ENCODE results near the gene LRMDA.
"Not testable (repeated sequence)": the region's sequence is repeated elsewhere in the genome, so short reads cannot be mapped to it uniquely, and the experiment has no call there.

The LRMDA gene

GRCh38 chr10:76043261-76043660 lies 611.8 kb downstream of the LRMDA start:
- DNase-seq (ENCODE audit: low read depth, low spot score), result no peak

GRCh38 chr10:76044751-76045150 lies 613.3 kb downstream of the LRMDA start:
- no peak for DNase-seq (ENCODE audit: low read depth, low spot score)

GRCh38 chr10:76045174-76045573 lies 613.8 kb downstream of the LRMDA start:
- DNase-seq (ENCODE audit: low read depth, low spot score), result no peak

GRCh38 chr10:76047521-76047920 lies 616.1 kb downstream of the LRMDA start:
- DNase-seq (ENCODE audit: low read depth, low spot score), result no peak

- DNase-seq (ENCODE audit: low read depth, low spot score), result no peak
Observed at GRCh38 chr10:76049581-76050290, 618.3 kb downstream of the LRMDA start.

GRCh38 chr10:76050291-76050625 lies 618.8 kb downstream of the LRMDA start:
- DNase-seq (ENCODE audit: low read depth, low spot score), result no peak

- no peak for DNase-seq (ENCODE audit: low read depth, low spot score)
Observed at GRCh38 chr10:76051007-76051936, 619.8 kb downstream of the LRMDA start.

GRCh38 chr10:76052682-76053503 lies 621.5 kb downstream of the LRMDA start:
- no peak for DNase-seq (ENCODE audit: low read depth, low spot score)

GRCh38 chr10:76055466-76055865 lies 624.0 kb downstream of the LRMDA start:
- no peak for DNase-seq (ENCODE audit: low read depth, low spot score)

- no peak for DNase-seq (ENCODE audit: low read depth, low spot score)
Observed at GRCh38 chr10:76055963-76056362, 624.5 kb downstream of the LRMDA start.

GRCh38 chr10:76060993-76061392 lies 629.6 kb downstream of the LRMDA start:
- DNase-seq (ENCODE audit: low read depth, low spot score), result not testable (repeated sequence)

- DNase-seq (ENCODE audit: low read depth, low spot score), result no peak
Observed at GRCh38 chr10:76066457-76066856, 635.0 kb downstream of the LRMDA start.

GRCh38 chr10:76067447-76067846 lies 636.0 kb downstream of the LRMDA start:
- no peak for DNase-seq (ENCODE audit: low read depth, low spot score)

GRCh38 chr10:76068856-76069255 lies 637.4 kb downstream of the LRMDA start:
- no peak for DNase-seq (ENCODE audit: low read depth, low spot score)

GRCh38 chr10:76070916-76071315 lies 639.5 kb downstream of the LRMDA start:
- DNase-seq (ENCODE audit: low read depth, low spot score), result no peak

GRCh38 chr10:76071653-76072365 lies 640.4 kb downstream of the LRMDA start:
- no peak for DNase-seq (ENCODE audit: low read depth, low spot score)

- no peak for DNase-seq (ENCODE audit: low read depth, low spot score)
Observed at GRCh38 chr10:76072384-76072783, 641.0 kb downstream of the LRMDA start.

- DNase-seq (ENCODE audit: low read depth, low spot score), result no peak
Observed at GRCh38 chr10:76073524-76073923, 642.1 kb downstream of the LRMDA start.

GRCh38 chr10:76074659-76075058 lies 643.2 kb downstream of the LRMDA start:
- no peak for DNase-seq (ENCODE audit: low read depth, low spot score)

GRCh38 chr10:76080451-76080850 lies 649.0 kb downstream of the LRMDA start:
- no peak for DNase-seq (ENCODE audit: low read depth, low spot score)

GRCh38 chr10:76080991-76081390 lies 649.6 kb downstream of the LRMDA start:
- no peak for DNase-seq (ENCODE audit: low read depth, low spot score)

Data from activated naive CD8-positive, alpha-beta T cell treated with anti-CD3 and anti-CD28 coated beads, Interleukin-2, amount 50 U/mL, for 16 hours (primary cell).